ENCODE measurements around the gene KANK2.
"Not testable (repeated sequence)": the region's sequence is repeated elsewhere in the genome, so short reads cannot be mapped to it uniquely, and the experiment has no call there.

The KANK2 gene

GRCh38 chr19:11137542-11138384 is 59.6 kb downstream of the KANK2 start:
- DNase-seq: peak; percentile 75

GRCh38 chr19:11136400-11137101 is 60.8 kb downstream of the KANK2 start:
- DNase-seq: no peak

GRCh38 chr19:11131471-11131870 is 65.9 kb downstream of the KANK2 start:
- DNase-seq: no peak

- peak; percentile 84 for DNase-seq
These were observed 66.4 kb downstream of the KANK2 start for GRCh38 chr19:11130824-11131455.

- no peak for DNase-seq
These were observed 69.4 kb downstream of the KANK2 start for GRCh38 chr19:11127905-11128304.

- DNase-seq: peak; percentile 88
These were observed 71.2 kb downstream of the KANK2 start for GRCh38 chr19:11125994-11126685.

GRCh38 chr19:11124157-11124556 is 73.2 kb downstream of the KANK2 start:
- not testable (repeated sequence) for DNase-seq

GRCh38 chr19:11123114-11123513 is 74.2 kb downstream of the KANK2 start:
- no peak for DNase-seq

- DNase-seq: not testable (repeated sequence)
These were observed 75.4 kb downstream of the KANK2 start for GRCh38 chr19:11121963-11122362.

- DNase-seq: no peak
These were observed 80.8 kb downstream of the KANK2 start for GRCh38 chr19:11116507-11116906.

- DNase-seq: no peak
These were observed 81.4 kb downstream of the KANK2 start for GRCh38 chr19:11115895-11116446.

GRCh38 chr19:11115042-11115441 is 82.3 kb downstream of the KANK2 start:
- no peak for DNase-seq
